Activated T-cell treated with anti-CD3 and anti-CD28 coated beads, Interleukin-2, amount 50 U/mL, for 4 hours (primary cell): ENCODE measurements around the gene CHRNA1. TPM values are rescaled to one million over a fixed set of nuclear protein-coding genes. Genes with fewer than 3 reads are reported as not detected.

ENCODE experiments used
- ATAC-seq, 2 donors: fragments of 200-7000 bp; cut with Tn5 transposase; one replicate each; pipeline ENCODE4 v1.10.0; 2021
- DNase-seq: peaks from one replicate; pipeline ENCODE4 v3.0.0-alpha.2; 2020
- H3K27me3 Mint-ChIP-seq: one replicate; pipeline ENCODE4 v1.8.0; 2021; ENCODE audit warnings: low read depth, mixed read lengths
- H3K36me3 Mint-ChIP-seq: one replicate; pipeline ENCODE4 v1.8.0; 2022; ENCODE audit warnings: mixed read lengths; ENCODE audit not compliant: insufficient read depth
- H3K4me1 Mint-ChIP-seq: one replicate; pipeline ENCODE4 v1.8.0; 2021; ENCODE audit warnings: low read depth, mixed read lengths
- H3K4me3 Mint-ChIP-seq: one replicate; pipeline ENCODE4 v1.8.0; 2021; ENCODE audit warnings: mild to moderate bottlenecking, moderate library complexity, mixed read lengths
- H3K9me3 Mint-ChIP-seq: one replicate; pipeline ENCODE4 v1.8.0; 2021; ENCODE audit warnings: mixed read lengths
- total RNA-seq, 3 donors: library from RNA; stranded (reverse); gene quantifications; one replicate each; pipeline ENCODE4 v1.2.1, GENCODE V29; 2021

CHRNA1 gene
- total RNA-seq, 3 donors from 2014 or later, result not detected

GRCh38 chr2:174703430-174703829 is 60.8 kb downstream of the CHRNA1 start:
- no peak overlapping the region for H3K4me3 Mint-ChIP-seq
- peaks cover 6% of the 10 kb centered on the region for H3K27me3 Mint-ChIP-seq
- H3K4me1 Mint-ChIP-seq, result peaks cover 1% of the 10 kb centered on the region
- DNase-seq (no peak), ATAC-seq (no peak)
- H3K9me3 Mint-ChIP-seq, result no peaks in the 10 kb centered on the region
- H3K36me3 Mint-ChIP-seq, result no peaks in the 10 kb centered on the region

- DNase-seq (no peak), ATAC-seq (no peak)
- H3K4me3 Mint-ChIP-seq, result no peak overlapping the region
- H3K9me3 Mint-ChIP-seq, result no peaks in the 10 kb centered on the region
- no peaks in the 10 kb centered on the region for H3K36me3 Mint-ChIP-seq
- H3K4me1 Mint-ChIP-seq, result peaks cover 1% of the 10 kb centered on the region
- peaks cover 6% of the 10 kb centered on the region for H3K27me3 Mint-ChIP-seq
These were observed 61.7 kb downstream of the CHRNA1 start for GRCh38 chr2:174702541-174702940.

- DNase-seq, result no peak
- Mint-ChIP-seq H3K27me3 (peaks cover 2% of the 10 kb centered on the region), H3K36me3 (no peaks in the 10 kb centered on the region), H3K9me3 (no peaks in the 10 kb centered on the region), H3K4me1 (peaks cover 5% of the 10 kb centered on the region), H3K4me3 (no peak overlapping the region)
- ATAC-seq, result peak; percentile 47 to 67
These were observed 64.1 kb downstream of the CHRNA1 start for GRCh38 chr2:174699993-174700766.

Other genes starting within 250 kb of the CHRNA1 start
- 100 to 1,000 TPM in 2 of 3 donors, 10 to 100 TPM in 1; 95.1 to 122 (median 101) TPM for gene WIPF1, start 166.7 kb downstream of the CHRNA1 start, total RNA-seq
- 1 to 10 TPM; 3.2 to 7.5 (median 6.9) TPM for gene CHN1, start 240.9 kb upstream of the CHRNA1 start, total RNA-seq